Right cardiac atrium (tissue), 5 donors: ENCODE data around the gene DLGAP4. TPM values are rescaled to one million over a fixed set of nuclear protein-coding genes. Genes with fewer than 3 reads are reported as not detected.
A peak's percentile ranks its signal among the peaks of the same experiment; 100 is the strongest.

ENCODE experiments used
- ATAC-seq, 2 donors: fragments of 200-7000 bp; cut with Tn5 transposase; one replicate each; pipeline versions ENCODE4 v1.8.0 to v1.9.1; 2020; ENCODE audit warnings: moderate library complexity in 2 of 2, mild to moderate bottlenecking in 1 of 2
- DNase-seq, 3 donors: peaks; one replicate each; pipeline ENCODE4 v3.0.0-alpha.2; 2020
- H3K27ac ChIP-seq: one replicate; pipeline ENCODE4 v1.5.1; 2013; ENCODE audit warnings: mild to moderate bottlenecking, low read length, control low read depth, moderate library complexity
- H3K27me3 ChIP-seq: one replicate; pipeline ENCODE4 v1.6.1; 2013; ENCODE audit not compliant: control insufficient read depth, insufficient read depth
- H3K4me1 ChIP-seq: one replicate; pipeline ENCODE4 v1.6.1; 2013; ENCODE audit warnings: low read length; ENCODE audit not compliant: control insufficient read depth, insufficient read depth
- H3K4me3 ChIP-seq: one replicate; pipeline ENCODE4 v1.5.1; 2013; ENCODE audit warnings: low read length, control low read depth
- H3K9me3 ChIP-seq: one replicate; pipeline ENCODE4 v1.6.1; 2013; ENCODE audit warnings: low read length; ENCODE audit not compliant: control insufficient read depth
- WGBS: extraction: QIAGEN DNeasy Blood & Tissue Kit; methylation state at CpG from one replicate; pipeline ENCODE4 v1.1.7; 2013; 5-methylcytosine and 5-hydroxymethylcytosine counted together
- intact Hi-C, 4 donors: fragments of 100-400 bp; cut with DNase I; formaldehyde crosslinking; loops; one replicate each; pipeline versions ENCODE4 v1.11.0 to v1.14.0; 2022 to 2023
- polyA plus RNA-seq: library from polyadenylated mRNA; stranded (reverse); fragments of 200-250 nt; gene quantifications from one replicate; pipeline ENCODE4 v1.2.3, GENCODE V29; 2013
- total RNA-seq, 4 donors: library from RNA; stranded (reverse); fragmentation: NEBNext Ultra II Directional; extraction: Animal tissue kit (Norgen Biotek cat#: 25700); gene quantifications; one replicate each; pipeline ENCODE4 v1.2.1, GENCODE V29; 2021
- donor health status: healthy with polysubstance abuse.
- donor health status: DM: no; HTN: yes; CAD: no.
- donor health status: DM: no; HTN: no; CAD: no.
- donor health status: DM: no; HTN: yes; CAD: no; lungs with severe emphysema.
- donor health status: DM: yes; HTN: yes; CAD: no.

DLGAP4 gene
- total and polyA plus RNA-seq, 5 donors: 40.7 to 60.5 (median 42.8) TPM

GRCh38 chr20:36319356-36320260, 13.5 kb downstream of the DLGAP4 start:
- intact Hi-C loops: no loop called here
- no peak overlapping the region for H3K27ac ChIP-seq
- H3K4me1 ChIP-seq: no peaks in the 10 kb centered on the region
- no peaks in the 10 kb centered on the region for H3K9me3 ChIP-seq
- DNase-seq (no peak), ATAC-seq (no peak)
- H3K4me3 ChIP-seq: no peak overlapping the region
- no peaks in the 10 kb centered on the region for H3K27me3 ChIP-seq
- 59% methylated on average over 12 of the region's 12 CpGs for WGBS

GRCh38 chr20:36320261-36320897, 14.2 kb downstream of the DLGAP4 start:
- no peak overlapping the region for H3K4me3 ChIP-seq
- no peak overlapping the region for H3K27ac ChIP-seq
- DNase-seq (no peak), ATAC-seq (no peak)
- no peaks in the 10 kb centered on the region for H3K27me3 ChIP-seq
- H3K4me1 ChIP-seq: no peaks in the 10 kb centered on the region
- intact Hi-C loops: no loop called here
- 63% methylated on average over 8 of the region's 8 CpGs for WGBS
- no peaks in the 10 kb centered on the region for H3K9me3 ChIP-seq

DNA sequence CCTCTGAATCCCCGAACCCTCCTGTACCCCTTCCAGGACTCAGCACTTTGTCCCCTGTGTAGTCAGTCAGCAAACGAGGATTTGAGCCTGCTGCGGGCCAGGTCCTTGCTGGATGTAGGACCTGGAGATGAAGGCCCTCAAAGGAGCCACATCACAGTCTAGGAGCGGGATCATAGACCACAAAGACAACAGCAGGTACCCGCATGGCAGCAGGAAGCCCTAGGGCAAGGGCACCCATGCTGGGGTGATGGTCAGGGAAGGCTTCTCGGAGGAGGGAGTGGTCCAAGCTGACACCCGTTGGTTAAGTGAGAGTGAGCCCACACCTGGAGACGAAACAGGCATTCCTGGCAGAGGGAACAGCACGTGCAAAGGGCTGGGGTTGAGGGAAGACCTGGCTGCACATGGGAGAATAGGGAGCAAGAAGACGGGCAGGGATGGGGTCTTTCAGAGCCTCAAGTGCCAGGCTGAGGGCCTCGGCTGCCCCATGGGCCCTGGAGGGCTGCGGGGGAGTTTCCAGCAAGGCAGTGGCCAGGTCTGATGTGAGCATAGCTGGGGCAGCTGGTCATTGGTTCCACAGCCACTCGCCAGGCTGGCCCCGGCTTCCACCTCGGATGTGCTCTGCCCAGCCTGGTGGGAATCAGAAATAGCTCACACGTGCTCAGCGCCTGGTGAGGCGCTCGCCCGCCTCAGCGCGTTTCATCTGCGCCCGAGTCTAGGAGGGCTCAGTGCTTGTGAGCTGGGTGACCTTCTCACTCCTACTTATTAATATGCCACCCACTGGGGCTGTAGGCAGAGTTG, 15.0 kb downstream of the DLGAP4 start:
- peak in 1 of 3 donors; percentile 35 for DNase-seq
- ATAC-seq: no peak
- WGBS: 79% methylated on average over 24 of the region's 24 CpGs

DNA sequence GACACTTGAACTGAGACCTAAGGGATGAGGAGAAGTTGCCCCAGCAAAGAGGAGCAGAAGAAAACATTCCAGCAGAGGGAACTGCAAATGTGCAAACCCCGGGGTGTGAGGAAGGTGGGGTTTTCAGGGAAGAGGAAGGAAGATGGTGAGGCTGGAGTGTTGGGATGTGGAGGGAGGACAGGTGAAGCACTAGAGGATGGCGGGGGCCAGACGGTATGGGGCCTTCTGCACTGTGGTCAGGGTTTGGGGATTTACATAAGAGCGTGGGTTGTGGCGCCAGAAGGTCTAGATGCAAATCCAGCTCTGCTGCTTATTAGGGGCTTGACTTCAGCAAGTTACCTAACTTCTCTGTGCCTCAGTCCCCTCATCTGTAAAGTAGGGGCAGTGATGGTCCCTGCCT, 16.0 kb downstream of the DLGAP4 start:
- ATAC-seq (no peak), DNase-seq (no peak)
- no peaks in the 10 kb centered on the region for H3K9me3 ChIP-seq
- no peaks in the 10 kb centered on the region for H3K4me1 ChIP-seq
- WGBS: 71% methylated on average over 5 of the region's 5 CpGs
- no peaks in the 10 kb centered on the region for H3K27me3 ChIP-seq
- intact Hi-C loops: no loop called here
- no peak overlapping the region for H3K4me3 ChIP-seq
- H3K27ac ChIP-seq: no peak overlapping the region

More for the DNA sequence above, 15.0 kb downstream of the DLGAP4 start:
- Histone ChIP-seq H3K27me3 (no peaks in the 10 kb centered on the region), H3K4me3 (no peak overlapping the region), H3K9me3 (no peaks in the 10 kb centered on the region), H3K4me1 (no peaks in the 10 kb centered on the region), H3K27ac (no peak overlapping the region)
- intact Hi-C loops: no loop called here

DNA sequence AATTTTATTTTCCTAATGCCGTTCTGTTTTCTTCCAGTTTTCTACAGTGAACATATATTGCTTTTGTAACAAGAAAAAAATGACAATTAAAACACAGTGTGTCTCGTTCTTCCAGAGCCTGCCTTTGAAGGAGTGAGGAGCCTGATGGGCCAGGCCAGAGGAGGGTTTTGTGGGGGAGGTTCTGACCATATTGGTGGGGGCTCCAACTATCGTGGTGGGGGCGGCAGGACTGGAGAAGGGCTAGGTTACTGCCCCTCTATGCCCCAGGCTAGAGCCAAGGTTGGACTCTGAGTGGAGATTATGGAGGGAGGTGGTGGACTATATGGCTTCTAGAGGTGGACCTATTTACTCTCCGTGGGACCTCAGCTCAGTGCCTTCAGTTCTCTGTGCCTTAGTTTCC, 24.0 kb downstream of the DLGAP4 start:
- H3K27me3 ChIP-seq: no peaks in the 10 kb centered on the region
- DNase-seq (no peak), ATAC-seq (no peak)
- H3K4me1 ChIP-seq: no peaks in the 10 kb centered on the region
- no peak overlapping the region for H3K4me3 ChIP-seq
- H3K9me3 ChIP-seq: no peaks in the 10 kb centered on the region
- intact Hi-C loops: no loop called here
- 81% methylated on average over 5 of the region's 5 CpGs for WGBS
- no peak overlapping the region for H3K27ac ChIP-seq

DNA sequence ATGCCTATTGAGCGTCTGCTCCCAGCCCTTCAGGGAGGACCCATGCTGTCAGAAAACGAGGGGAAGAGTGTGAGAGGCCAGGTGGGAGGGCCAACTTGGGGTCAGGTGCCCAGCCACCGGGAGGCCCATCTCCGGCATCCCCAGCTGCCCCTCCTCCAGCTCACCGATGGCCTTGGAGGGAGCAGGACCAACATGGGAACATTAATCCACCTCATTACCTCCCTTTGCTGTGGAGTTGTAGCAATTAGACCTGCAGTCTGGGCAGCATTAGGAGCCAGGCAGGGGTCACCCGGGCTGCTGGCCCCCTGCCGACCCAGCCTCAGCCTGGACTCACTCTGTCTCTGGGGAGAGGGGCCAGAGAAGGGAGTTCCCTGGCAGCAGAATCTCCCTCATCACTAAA, 25.1 kb downstream of the DLGAP4 start:
- H3K9me3 ChIP-seq: no peaks in the 10 kb centered on the region
- ATAC-seq (no peak), DNase-seq (peak in 1 of 3 donors; percentile 9)
- intact Hi-C loops: no loop called here
- no peak overlapping the region for H3K27ac ChIP-seq
- no peaks in the 10 kb centered on the region for H3K27me3 ChIP-seq
- WGBS: 24% methylated on average over 7 of the region's 7 CpGs
- no peaks in the 10 kb centered on the region for H3K4me1 ChIP-seq
- no peak overlapping the region for H3K4me3 ChIP-seq

- ATAC-seq: no peak
- intact Hi-C loops: no loop called here
- Histone ChIP-seq H3K4me3 (no peak overlapping the region), H3K9me3 (no peaks in the 10 kb centered on the region), H3K27ac (no peak overlapping the region), H3K27me3 (no peaks in the 10 kb centered on the region), H3K4me1 (no peaks in the 10 kb centered on the region)
- 75% methylated on average over 5 of the region's 5 CpGs for WGBS
- DNase-seq: peak in 1 of 3 donors; percentile 9
These were observed 27.7 kb downstream of the DLGAP4 start for GRCh38 chr20:36333841-36334240.

DNA sequence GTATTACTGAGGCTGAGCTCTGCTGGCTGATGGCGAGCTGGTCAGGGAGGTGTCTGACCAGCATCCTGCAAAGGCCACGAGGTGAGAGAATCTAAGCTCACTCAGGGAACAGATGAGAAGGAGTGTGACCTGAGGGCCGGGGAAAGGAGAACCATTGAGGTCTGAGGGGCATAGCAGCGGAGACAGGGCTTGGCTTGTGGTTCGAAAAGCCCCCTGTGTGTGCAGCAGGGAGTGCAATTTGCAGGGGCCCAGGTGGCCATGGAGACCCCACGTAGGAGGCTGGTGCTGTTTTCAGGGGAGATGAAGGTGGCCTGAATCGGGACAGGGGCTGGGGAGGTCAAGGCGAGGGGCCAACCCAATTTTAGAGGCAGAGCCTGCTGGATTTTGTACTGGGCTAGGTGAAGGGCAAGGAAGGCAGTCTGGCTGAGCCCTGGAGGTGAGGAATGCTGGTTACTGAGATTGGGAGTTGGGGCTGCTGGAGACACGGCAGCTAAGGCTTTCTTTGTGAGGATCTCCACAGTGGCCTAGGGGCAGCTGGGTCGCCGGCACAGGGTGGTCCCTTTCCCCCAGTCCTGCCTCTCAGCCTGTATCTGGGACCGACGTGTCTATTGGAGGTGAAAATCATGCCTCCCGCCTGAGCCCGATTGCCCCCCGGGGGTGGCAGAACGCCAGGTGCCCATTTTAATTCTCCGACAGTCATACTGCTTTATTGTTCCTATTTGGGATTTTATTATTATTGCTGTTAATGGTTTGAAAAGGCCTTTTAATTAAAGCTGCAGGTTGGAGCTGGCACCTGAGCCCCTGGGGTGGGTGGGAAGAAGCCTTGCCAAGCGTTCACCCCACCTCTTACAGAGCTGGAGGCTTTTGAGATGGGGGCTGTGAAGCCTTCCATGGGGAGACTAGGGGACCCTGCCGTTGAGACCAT, 28.4 kb downstream of the DLGAP4 start:
- no peak overlapping the region for H3K4me3 ChIP-seq
- H3K27ac ChIP-seq: no peak overlapping the region
- intact Hi-C loops: no loop called here
- no peaks in the 10 kb centered on the region for H3K27me3 ChIP-seq
- no peaks in the 10 kb centered on the region for H3K9me3 ChIP-seq
- WGBS: 54% methylated on average over 20 of the region's 20 CpGs
- peak in 1 of 3 donors; percentile 17 for DNase-seq
- ATAC-seq: no peak
- no peaks in the 10 kb centered on the region for H3K4me1 ChIP-seq

DNA sequence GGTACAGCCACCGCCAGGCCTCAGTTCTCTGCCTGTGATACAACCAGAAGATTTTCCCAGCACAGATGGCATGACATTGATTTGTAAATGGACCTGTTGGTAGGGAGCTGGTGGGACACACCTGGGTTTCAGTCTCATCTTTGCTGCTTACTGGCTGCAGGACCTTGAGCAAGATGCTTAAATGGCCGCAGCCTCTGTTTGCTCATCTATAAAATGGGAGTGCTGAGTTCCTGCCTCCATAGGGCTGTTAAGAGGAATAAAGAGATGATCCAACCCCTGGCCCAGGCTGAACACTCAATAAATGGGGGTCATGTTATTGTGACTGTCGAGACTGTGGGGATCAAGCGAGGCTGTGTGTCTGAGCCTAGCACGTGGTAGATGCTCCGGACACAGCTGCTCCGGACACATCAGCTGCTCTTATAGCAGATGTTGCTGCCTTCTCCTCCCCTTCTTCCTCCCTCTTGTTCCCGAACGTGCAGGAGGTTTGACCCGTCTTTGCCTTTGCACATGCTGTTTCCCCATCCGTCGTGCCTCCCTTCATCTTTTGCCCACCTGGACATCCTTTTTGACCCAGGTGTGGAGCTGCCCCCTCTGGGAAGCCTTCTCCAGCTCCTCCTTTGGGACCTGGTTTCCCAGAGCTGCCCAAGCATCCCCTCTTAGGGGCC, 29.2 kb downstream of the DLGAP4 start:
- H3K27ac ChIP-seq: no peak overlapping the region
- DNase-seq: peak in 1 of 3 donors; percentile 13
- 82% methylated on average over 12 of the region's 12 CpGs for WGBS
- no peaks in the 10 kb centered on the region for H3K9me3 ChIP-seq
- intact Hi-C loops: no loop called here
- ATAC-seq: no peak
- no peak overlapping the region for H3K4me3 ChIP-seq
- H3K4me1 ChIP-seq: no peaks in the 10 kb centered on the region
- H3K27me3 ChIP-seq: no peaks in the 10 kb centered on the region

GRCh38 chr20:36336204-36336603, 30.1 kb downstream of the DLGAP4 start:
- no peaks in the 10 kb centered on the region for H3K4me1 ChIP-seq
- intact Hi-C loops: no loop called here
- H3K4me3 ChIP-seq: no peak overlapping the region
- no peaks in the 10 kb centered on the region for H3K27me3 ChIP-seq
- no peak for DNase-seq
- no peak overlapping the region for H3K27ac ChIP-seq
- no peaks in the 10 kb centered on the region for H3K9me3 ChIP-seq
- ATAC-seq: no peak
- WGBS: 61% methylated on average over 4 of the region's 4 CpGs
